HepG2 (cell line): Measurements from ENCODE around the gene CNP. TPM values are rescaled to one million over a fixed set of nuclear protein-coding genes. Genes with fewer than 3 reads are reported as not detected.
A peak's percentile ranks its signal among the peaks of the same experiment; 100 is the strongest.

ENCODE experiments used
- AHR ChIP-seq: IDR thresholded peaks from 2 replicates; pipeline ENCODE4 v1.6.1; 2018; ENCODE audit warnings: missing genetic modification reagents, missing compliant biosample characterization
- DNMT3B ChIP-seq: conservative IDR thresholded peaks from 2 replicates; pipeline ENCODE4 v1.6.1; 2016; ENCODE audit warnings: missing biosample characterization, control low read depth
- HMGA1 ChIP-seq: sonication (generic); formaldehyde crosslinking; conservative IDR thresholded peaks from 2 replicates; pipeline ENCODE4 v1.4.0; 2020; ENCODE audit warnings: missing genetic modification reagents
- IRF2 ChIP-seq: IDR thresholded peaks from 2 replicates; pipeline ENCODE4 v1.6.1; 2018; ENCODE audit warnings: missing genetic modification reagents, missing compliant biosample characterization
- ISX ChIP-seq: sonication (generic); formaldehyde crosslinking; conservative IDR thresholded peaks from 2 replicates; pipeline ENCODE4 v1.5.0; 2020; ENCODE audit warnings: missing genetic modification reagents
- KAT8 ChIP-seq: IDR thresholded peaks from 2 replicates; pipeline ENCODE4 v1.6.1; 2016; ENCODE audit warnings: missing genetic modification reagents, missing compliant biosample characterization
- KLF15 ChIP-seq: sonication (generic); formaldehyde crosslinking; IDR thresholded peaks from 2 replicates; pipeline ENCODE4 v1.8.1; 2023; ENCODE audit warnings: borderline replicate concordance, mild to moderate bottlenecking, inconsistent platforms, missing genetic modification reagents, mixed read lengths
- KLF16 ChIP-seq, 2 experiments: sonication (generic) in 1 of 2; formaldehyde crosslinking in 1 of 2; IDR thresholded peaks; 2 replicates each; pipeline versions ENCODE4 v1.6.1 to v1.8.0; 2016 to 2023; ENCODE audit warnings: missing genetic modification reagents in 2 of 2, missing compliant biosample characterization in 1 of 2
- RFX1 ChIP-seq: fragments of 450-650 bp; IDR thresholded peaks from 2 replicates; pipeline ENCODE4 v1.6.1; 2017
- SMAD3 ChIP-seq: sonication (generic); formaldehyde crosslinking; IDR thresholded peaks from 2 replicates; pipeline ENCODE4 v1.4.0; 2020; ENCODE audit warnings: missing genetic modification reagents
- SP140L ChIP-seq: sonication (generic); formaldehyde crosslinking; IDR thresholded peaks from 2 replicates; pipeline ENCODE4 v1.4.0; 2020; ENCODE audit warnings: missing genetic modification reagents, borderline replicate concordance
- TEAD3 ChIP-seq: optimal IDR thresholded peaks from 2 replicates; pipeline ENCODE3; 2016; ENCODE audit warnings: borderline replicate concordance
- ZFP36L1 ChIP-seq: sonication (generic); formaldehyde crosslinking; IDR thresholded peaks from 2 replicates; pipeline ENCODE4 v1.8.0; 2022; ENCODE audit warnings: mild to moderate bottlenecking, missing genetic modification reagents, moderate library complexity
- ZFP90 ChIP-seq: sonication (generic); formaldehyde crosslinking; IDR thresholded peaks from 2 replicates; pipeline ENCODE4 v1.8.0; 2022; ENCODE audit warnings: missing genetic modification reagents, mild to moderate bottlenecking, inconsistent platforms, borderline replicate concordance
- ZNF550 ChIP-seq: sonication (generic); formaldehyde crosslinking; IDR thresholded peaks from 2 replicates; pipeline ENCODE4 v1.4.0; 2020; ENCODE audit warnings: mild to moderate bottlenecking, missing genetic modification reagents, borderline replicate concordance
- ZNF570 ChIP-seq: sonication (generic); formaldehyde crosslinking; IDR thresholded peaks from 2 replicates; pipeline ENCODE4 v1.4.0; 2020; ENCODE audit warnings: mild to moderate bottlenecking, missing genetic modification reagents, borderline replicate concordance
- ZNF644 ChIP-seq: IDR thresholded peaks from 2 replicates; pipeline ENCODE4 v1.6.1; 2016; ENCODE audit warnings: low read depth
- ZNF709 ChIP-seq: sonication (generic); formaldehyde crosslinking; IDR thresholded peaks from 2 replicates; pipeline ENCODE4 v1.5.0; 2020; ENCODE audit warnings: mild to moderate bottlenecking, missing genetic modification reagents
- ZNF792 ChIP-seq: IDR thresholded peaks from 2 replicates; pipeline ENCODE4 v1.6.1; 2016
- polyA plus RNA-seq, 8 experiments: library from polyadenylated mRNA; depleted of rRNA in 3 of 8; stranded (reverse) in 7 of 8; unstranded in 1 of 8; fragments of >200 nt; fragmentation: Illumina TruSeq in 4 of 8; extraction: Trizol in 4 of 8; gene quantifications; 2 replicates each; pipeline versions ENCODE4 v1.2.1 to v1.2.3, GENCODE V29; 2011 to 2016; ENCODE audit warnings: low read depth in 4 of 8, missing spikeins in 1 of 8, mixed read lengths in 1 of 8; ENCODE audit not compliant: insufficient read depth in 1 of 8
- total RNA-seq, 5 experiments: library from RNA; depleted of rRNA; stranded (reverse); fragments of >200 nt; fragmentation: Illumina TruSeq; extraction: Trizol; gene quantifications; 2 replicates each; pipeline ENCODE4 v1.2.3, GENCODE V29; 2016; ENCODE audit warnings: low read depth in 1 of 5
- TF ChIP-seq, protein P1 (sequence below): sonication (generic); formaldehyde crosslinking; IDR thresholded peaks from 2 replicates; pipeline ENCODE4 v1.9.0; 2021; ENCODE audit warnings: missing genetic modification reagents, borderline replicate concordance
- TF ChIP-seq, protein P2 (sequence below): sonication (generic); formaldehyde crosslinking; IDR thresholded peaks from 2 replicates; pipeline ENCODE4 v1.4.0; 2020; ENCODE audit warnings: missing genetic modification reagents, borderline replicate concordance
- TF ChIP-seq, protein P3 (sequence below): sonication (generic); formaldehyde crosslinking; IDR thresholded peaks from 2 replicates; pipeline ENCODE4 v1.4.0; 2020; ENCODE audit warnings: missing genetic modification reagents
- TF ChIP-seq, protein P4 (sequence below): sonication (generic); formaldehyde crosslinking; IDR thresholded peaks from 2 replicates; pipeline ENCODE4 v1.8.1; 2023; ENCODE audit warnings: mild to moderate bottlenecking, inconsistent platforms, moderate library complexity, missing genetic modification reagents, borderline replicate concordance

The CNP gene
- total and polyA plus RNA-seq, 2 of the 13 experiments (the other 11 are each of a cell fraction or from before 2014, with no cell fraction given), result 97.2 to 161 TPM

DNA sequence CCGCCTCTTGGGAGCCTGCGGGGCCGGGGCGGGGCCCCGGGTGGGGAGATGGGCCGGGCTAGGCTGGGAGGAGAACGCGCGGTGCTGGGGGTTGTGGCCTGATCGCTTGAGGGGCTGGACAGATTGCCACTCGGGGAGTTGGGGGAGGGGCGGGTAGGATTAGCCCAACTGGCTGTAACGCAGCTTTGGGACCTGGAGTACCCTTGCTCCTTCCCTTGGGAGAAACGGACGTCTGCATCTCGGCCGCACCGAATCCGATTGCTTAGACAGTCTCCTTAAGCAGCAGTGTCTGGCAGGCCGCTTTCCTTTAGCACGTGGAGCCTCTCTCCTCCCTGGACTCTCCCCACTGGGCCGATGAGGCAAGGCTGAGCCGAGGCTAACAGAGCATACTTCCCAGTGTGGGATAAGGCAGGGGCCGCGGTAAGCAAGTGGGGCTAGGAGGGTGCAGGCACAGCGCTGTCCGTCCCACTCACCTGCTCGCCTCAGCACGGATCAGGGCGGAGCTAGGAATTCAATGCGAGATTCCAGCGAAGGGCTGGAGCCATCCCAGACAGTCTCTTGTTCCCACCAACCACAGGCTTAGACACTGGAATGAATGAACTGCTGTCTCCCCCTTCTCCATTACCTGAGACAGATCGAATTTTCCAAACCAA is 47.3 kb upstream of the CNP start (continued):
- TF ChIP-seq, protein P1, sequence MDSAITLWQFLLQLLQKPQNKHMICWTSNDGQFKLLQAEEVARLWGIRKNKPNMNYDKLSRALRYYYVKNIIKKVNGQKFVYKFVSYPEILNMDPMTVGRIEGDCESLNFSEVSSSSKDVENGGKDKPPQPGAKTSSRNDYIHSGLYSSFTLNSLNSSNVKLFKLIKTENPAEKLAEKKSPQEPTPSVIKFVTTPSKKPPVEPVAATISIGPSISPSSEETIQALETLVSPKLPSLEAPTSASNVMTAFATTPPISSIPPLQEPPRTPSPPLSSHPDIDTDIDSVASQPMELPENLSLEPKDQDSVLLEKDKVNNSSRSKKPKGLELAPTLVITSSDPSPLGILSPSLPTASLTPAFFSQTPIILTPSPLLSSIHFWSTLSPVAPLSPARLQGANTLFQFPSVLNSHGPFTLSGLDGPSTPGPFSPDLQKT (CRISPR knock-in tag), result no peak
- TF ChIP-seq, protein P2, sequence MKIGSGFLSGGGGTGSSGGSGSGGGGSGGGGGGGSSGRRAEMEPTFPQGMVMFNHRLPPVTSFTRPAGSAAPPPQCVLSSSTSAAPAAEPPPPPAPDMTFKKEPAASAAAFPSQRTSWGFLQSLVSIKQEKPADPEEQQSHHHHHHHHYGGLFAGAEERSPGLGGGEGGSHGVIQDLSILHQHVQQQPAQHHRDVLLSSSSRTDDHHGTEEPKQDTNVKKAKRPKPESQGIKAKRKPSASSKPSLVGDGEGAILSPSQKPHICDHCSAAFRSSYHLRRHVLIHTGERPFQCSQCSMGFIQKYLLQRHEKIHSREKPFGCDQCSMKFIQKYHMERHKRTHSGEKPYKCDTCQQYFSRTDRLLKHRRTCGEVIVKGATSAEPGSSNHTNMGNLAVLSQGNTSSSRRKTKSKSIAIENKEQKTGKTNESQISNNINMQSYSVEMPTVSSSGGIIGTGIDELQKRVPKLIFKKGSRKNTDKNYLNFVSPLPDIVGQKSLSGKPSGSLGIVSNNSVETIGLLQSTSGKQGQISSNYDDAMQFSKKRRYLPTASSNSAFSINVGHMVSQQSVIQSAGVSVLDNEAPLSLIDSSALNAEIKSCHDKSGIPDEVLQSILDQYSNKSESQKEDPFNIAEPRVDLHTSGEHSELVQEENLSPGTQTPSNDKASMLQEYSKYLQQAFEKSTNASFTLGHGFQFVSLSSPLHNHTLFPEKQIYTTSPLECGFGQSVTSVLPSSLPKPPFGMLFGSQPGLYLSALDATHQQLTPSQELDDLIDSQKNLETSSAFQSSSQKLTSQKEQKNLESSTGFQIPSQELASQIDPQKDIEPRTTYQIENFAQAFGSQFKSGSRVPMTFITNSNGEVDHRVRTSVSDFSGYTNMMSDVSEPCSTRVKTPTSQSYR (CRISPR knock-in tag), result peak; percentile 92
- peak; percentile 44; the same call in 1 of the 2 replicates for TF ChIP-seq KLF15 (CRISPR knock-in tag)
- no peak; the same call in 1 of the 2 replicates for TF ChIP-seq SP140L (CRISPR knock-in tag)
- peak; percentile 19; the same call in 1 of the 2 replicates for TF ChIP-seq ZNF792 (CRISPR knock-in tag)
- TF ChIP-seq KAT8 (CRISPR knock-in tag), result peak; percentile 39
- TF ChIP-seq TEAD3, result peak; percentile 92
- TF ChIP-seq RFX1, result no peak
- TF ChIP-seq HMGA1 (CRISPR knock-in tag), result no peak
- peak in 1 of 2 experiments; percentile 23; a peak in 1 of 4 replicates for TF ChIP-seq KLF16 (CRISPR knock-in tag; IDR thresholded peaks at IDR 0.05)
- no peak; the same call in 1 of the 2 replicates for TF ChIP-seq SMAD3
- TF ChIP-seq DNMT3B, result 0 out of 2 replicates have a peak, but pooled peaks have one; percentile 14
- peak; percentile 78 for TF ChIP-seq AHR (CRISPR knock-in tag)
- no peak for TF ChIP-seq ZNF570 (CRISPR knock-in tag)
- 0 out of 2 replicates have a peak, but pooled peaks have one; percentile 26 for TF ChIP-seq ZNF550 (CRISPR knock-in tag)
- 0 out of 2 replicates have a peak, but pooled peaks have one; percentile 54 for TF ChIP-seq IRF2 (CRISPR knock-in tag)
- peak; percentile 49; the same call in 1 of the 2 replicates for TF ChIP-seq ZNF709 (CRISPR knock-in tag)
- TF ChIP-seq, protein P3, sequence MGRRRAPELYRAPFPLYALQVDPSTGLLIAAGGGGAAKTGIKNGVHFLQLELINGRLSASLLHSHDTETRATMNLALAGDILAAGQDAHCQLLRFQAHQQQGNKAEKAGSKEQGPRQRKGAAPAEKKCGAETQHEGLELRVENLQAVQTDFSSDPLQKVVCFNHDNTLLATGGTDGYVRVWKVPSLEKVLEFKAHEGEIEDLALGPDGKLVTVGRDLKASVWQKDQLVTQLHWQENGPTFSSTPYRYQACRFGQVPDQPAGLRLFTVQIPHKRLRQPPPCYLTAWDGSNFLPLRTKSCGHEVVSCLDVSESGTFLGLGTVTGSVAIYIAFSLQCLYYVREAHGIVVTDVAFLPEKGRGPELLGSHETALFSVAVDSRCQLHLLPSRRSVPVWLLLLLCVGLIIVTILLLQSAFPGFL (CRISPR knock-in tag), result 0 out of 2 replicates have a peak, but pooled peaks have one; percentile 49
- 0 out of 2 replicates have a peak, but pooled peaks have one; percentile 8 for TF ChIP-seq ZNF644 (CRISPR knock-in tag)
- TF ChIP-seq, protein P4, sequence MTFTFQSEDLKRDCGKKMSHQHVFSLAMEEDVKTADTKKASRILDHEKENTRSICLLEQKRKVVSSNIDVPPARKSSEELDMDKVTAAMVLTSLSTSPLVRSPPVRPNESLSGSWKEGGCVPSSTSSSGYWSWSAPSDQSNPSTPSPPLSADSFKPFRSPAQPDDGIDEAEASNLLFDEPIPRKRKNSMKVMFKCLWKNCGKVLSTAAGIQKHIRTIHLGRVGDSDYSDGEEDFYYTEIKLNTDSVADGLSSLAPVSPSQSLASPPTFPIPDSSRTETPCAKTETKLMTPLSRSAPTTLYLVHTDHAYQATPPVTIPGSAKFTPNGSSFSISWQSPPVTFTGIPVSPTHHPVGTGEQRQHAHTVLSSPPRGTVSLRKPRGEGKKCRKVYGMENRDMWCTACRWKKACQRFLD (CRISPR knock-in tag), result no peak; the same call in 1 of the 2 replicates
- TF ChIP-seq ISX (CRISPR knock-in tag), result no peak
- TF ChIP-seq ZFP90 (CRISPR knock-in tag), result peak; percentile 38
- TF ChIP-seq ZFP36L1 (CRISPR knock-in tag), result 0 out of 2 replicates have a peak, but pooled peaks have one; percentile 28
